NCI-H1436 treated with DMSO at 0.1 percent for 48 hours (cell line): Measurements from ENCODE around the gene KLF18.
"Not testable (repeated sequence)": the region's sequence is repeated elsewhere in the genome, so short reads cannot be mapped to it uniquely, and the experiment has no call there.

ENCODE experiments used
- DNase-seq: peaks from one replicate; lab custom pipeline; 2025; lab: John Stamatoyannopoulos, UW

KLF18 gene

DNA sequence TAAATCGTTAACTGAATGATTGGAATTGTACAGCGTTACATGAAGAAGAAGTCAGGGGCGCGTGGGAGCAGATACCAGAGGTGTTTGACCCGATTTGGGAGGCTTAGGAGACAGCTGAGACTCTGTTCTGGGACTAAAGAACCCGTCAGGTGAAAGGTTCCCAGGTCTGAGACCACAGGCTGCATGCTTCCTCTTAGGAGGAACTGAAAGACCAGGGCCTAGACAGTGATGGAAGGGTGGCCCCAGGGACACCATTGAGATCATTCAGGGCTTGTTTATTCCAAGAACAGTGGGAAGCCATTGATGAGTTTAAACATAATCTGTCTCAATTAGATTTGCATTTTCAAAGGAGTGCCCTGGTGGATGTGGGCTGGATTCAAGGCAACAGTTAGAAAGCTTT, 21.9 kb downstream of the KLF18 start:
- DNase-seq: no peak

DNA sequence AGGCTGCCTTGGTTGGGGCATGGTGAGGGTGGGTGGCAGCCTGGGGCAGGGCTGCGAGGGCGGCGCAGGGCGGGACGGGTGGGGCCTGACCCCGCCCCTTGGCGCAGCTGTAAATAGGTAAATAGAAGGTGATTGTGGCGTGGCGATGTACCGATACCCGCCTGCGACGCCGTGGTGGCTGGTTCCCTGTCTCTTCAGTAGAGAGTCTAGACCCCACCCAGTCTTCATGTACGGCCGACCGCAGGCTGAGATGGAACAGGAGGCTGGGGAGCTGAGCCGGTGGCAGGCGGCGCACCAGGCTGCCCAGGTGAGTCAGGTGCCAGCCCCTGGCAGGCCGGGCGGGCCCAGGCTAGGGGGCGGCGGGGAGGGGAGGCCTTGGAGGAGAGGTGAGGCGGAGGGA, 22.7 kb downstream of the KLF18 start, which contains the start of gene KLF17:
Gene KLF17 (plus strand): TSS at position 140 of the 400 bp plus-strand sequence. CDS start 87 bp downstream, at position 227.
- DNase-seq: no peak

DNA sequence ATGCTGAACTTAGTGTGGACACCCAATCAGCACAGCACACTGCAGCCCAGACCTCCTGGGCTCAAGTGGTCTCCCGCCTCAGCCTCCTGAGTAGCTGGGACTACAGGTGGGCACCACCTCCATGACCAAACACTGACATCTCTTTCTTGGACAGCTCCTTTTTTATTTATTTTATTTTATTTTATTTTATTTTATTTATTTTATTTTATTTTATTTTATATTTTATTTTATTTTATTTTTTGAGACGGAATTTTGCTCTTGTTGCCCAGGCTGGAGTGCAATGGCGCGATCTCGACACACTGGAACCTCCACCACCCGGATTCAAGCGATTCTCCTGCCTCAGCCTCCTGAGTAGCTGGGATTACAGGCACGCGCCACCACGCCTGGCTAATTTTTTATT, 24.2 kb downstream of the KLF18 start:
- not testable (repeated sequence) for DNase-seq

DNA sequence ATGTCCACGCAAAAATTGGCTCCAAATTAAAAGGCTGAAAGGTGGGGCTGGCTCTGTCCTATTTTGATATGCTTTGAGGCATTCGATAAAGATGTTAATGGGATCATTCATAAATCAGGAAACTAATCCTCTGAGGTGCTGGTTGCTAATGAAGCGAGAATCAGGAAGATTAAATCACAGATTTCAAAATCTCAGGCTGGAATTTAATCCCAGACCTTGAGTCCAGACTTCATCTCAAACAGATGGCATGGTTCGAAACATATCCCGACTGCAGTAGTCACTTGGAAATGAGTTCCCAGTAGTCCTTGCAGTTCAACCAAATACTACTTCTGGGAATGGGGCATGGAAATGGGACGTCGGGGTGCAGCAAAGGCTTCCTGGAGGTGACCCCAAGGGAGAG, 27.3 kb downstream of the KLF18 start:
- DNase-seq: no peak

DNA sequence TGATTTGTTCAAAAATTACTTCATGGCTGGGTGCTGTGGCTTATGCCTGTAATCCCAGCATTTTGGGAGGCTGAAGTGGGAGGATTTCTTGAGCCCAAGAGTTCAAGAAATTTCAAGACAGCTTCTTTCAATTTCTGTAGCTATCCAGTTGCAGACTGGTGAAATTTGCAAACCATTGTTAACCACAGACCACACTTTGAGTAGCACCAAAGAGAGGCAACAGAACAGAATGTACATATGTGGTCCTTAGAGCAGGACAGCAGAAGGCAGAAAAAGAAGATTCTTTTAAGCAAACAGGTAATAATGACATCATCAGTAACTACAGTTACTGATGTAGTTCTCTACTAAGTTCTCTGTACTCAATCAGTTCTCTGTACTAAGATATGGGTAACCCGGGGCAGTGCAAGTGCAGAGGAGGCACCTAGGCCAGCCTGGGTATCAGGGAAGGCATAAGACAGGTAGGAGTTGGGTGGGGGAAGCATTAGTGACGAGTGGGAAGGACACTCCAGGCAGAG, 28.3 kb downstream of the KLF18 start:
- no peak for DNase-seq

DNA sequence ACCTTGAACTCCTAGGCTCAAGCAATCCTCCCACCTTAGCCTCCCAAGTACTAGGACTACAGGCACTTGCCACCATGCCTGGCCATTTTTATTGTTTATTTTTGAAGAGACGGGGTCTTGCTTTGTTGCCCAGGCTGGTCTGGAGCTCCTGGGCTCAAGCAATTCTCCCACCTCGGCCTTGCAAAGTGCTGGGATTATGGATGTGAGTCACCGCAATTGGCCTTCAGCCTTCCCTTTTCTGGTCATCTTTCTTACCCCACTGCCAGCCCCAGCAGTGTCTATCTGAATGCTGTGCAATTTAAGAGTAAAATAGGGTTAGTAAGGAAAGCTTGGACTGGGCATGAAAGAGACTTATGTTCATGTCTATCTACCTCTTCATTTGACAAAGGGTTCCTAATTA, 28.9 kb downstream of the KLF18 start:
- no peak for DNase-seq

DNA sequence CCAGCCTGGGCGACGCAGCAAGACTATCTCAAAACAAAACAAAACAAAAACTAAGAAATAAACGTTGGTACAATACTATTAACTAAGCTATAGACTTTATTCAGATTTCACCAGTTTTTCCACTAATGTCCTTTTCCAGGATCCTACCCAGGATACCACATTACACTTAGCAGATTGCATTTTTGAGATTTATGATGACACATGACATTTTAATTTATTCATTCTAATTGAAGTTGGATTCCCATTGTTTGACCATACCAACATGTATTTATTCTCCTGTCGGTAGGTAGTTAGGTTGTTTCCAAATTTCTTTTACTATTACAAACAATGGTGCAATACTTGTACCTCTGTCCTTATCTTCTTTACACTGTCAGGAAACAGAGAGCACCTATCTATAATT, 29.6 kb downstream of the KLF18 start:
- no peak for DNase-seq

DNA sequence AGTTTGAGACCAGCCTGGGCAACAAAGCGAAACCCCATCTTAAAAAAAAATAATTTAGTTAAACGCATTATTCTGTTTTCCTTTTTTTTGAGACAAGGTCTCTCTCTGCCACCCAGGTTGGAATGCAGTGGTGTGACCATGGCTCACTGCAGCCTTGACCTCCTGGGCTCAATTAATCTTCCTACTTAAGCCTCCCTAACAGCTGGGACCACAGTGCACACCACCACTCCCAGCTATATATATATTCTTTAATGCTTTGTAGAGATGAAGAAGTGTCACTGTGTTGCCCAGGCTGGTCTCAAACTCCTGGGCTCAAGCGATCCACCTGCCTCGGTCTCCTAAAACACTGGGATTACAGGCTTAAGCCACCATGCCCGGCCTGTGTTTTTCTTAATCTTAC, 30.5 kb downstream of the KLF18 start:
- DNase-seq: no peak

DNA sequence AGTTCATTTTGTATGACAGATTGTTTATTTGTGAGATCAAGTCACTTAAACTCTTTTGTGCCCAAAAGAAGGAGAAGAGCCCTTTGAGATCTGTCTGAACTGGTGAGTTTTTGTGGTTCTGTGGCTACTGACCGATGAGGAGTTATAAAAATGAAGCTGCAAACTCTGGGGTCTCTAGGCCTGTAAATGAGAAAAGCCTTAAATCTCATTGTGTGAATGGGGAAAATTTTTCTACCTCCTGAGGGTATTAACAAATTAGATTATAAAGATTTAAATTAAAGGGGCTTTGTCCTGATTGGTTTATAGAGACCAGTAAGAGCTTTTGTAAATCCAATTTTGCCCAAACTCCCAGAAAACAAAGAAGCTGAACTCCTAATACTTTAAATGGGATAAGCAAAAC, 32.5 kb downstream of the KLF18 start:
- no peak for DNase-seq

DNA sequence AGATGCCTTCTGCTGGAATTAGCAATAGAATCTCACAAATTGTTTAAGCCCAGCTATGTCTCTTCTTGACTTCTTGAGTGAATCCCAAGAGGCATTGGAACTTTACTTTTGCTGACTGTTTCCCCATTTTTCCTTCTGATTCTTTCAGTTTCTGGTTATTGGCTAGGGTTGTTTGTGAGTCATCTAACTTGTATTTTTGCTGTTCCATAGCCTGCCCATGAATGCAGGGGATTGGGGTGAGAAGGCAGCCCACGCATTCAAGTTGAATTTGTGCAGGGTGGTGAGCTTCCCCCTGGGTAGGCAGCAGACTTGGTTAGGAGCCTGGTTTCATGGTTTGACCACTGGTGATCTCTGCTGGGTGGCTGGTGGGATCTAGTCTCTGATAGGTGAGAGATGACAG, 33.2 kb downstream of the KLF18 start:
- no peak for DNase-seq

DNA sequence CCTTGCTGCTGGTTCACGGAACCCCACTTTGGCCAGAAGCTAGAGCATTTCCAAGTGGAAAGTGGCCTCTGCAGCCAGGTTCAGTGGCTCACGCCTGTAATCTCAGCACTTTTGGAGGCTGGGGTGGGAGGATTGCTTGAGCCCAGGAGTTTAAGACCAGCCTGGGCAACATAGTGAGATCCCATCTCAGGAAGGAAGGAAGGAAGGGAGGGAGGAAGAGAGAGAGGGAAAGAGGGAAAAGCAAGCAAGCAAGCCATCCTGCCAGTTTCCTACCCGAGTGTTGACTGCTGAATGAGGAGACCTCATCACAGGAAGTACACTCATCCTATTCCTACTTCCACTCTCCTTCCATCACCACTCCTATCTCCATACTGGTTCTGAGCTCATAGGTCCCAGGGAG, 35.6 kb downstream of the KLF18 start:
- no peak for DNase-seq

DNA sequence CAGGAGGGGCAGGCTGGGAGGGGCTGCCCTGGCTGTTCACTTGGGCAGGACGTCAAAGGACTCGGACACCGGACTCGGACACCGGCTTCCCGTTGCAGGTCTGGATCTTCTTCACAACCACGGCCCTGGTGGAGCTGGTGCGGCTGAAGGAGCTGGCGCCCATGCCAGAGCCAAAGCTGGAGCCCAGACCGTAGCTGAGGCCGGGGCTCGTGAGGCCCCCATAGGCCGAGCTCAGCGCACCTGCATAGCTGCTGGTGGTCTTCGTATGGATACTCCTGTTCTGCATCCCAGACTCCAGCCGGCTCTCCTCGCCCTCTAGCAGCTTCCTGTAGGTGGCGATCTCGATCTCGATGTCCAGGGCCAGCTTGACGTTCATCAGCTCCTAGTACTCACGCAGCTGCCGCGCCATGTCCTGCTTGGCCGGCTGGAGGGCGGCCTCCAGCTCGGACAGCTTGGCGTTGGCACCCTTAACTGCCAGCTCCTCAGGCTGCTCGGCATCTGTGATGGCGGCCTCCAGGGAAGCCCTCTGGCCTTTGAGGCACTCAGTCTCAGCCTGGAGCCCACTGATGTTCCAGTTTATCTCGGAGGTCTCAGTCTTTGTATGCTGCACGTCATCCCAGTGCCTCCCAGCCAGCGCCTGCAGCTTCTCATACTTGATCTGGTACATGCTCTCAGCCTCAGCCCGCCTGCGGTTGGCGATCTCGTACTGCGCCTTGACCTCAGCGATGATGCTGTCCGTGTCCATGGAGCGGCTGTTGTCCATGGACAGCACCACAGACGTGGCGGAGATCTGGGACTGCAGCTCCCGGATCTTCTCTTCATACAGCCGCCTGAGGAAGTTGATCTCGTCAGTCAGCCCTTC, 37.9 kb downstream of the KLF18 start:
- DNase-seq: no peak

DNA sequence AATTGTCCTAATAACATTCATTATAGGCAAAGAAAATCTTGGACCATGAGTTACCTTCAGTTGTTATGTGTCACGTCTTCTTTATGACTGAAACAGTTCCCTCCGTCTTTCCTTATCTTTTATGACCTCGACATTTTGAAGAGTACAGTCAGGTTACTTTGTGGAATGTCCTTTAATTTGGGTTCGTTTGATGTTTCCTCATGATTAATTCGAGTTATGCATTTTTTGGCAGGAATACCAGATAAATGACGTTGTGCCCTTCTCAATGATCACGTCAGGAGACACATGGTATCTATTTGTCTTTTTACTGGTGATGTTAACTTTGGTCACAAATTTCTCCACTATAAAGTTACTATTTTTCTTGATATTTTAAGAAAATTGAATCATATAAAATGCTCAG, 40.1 kb downstream of the KLF18 start:
- DNase-seq: no peak

DNA sequence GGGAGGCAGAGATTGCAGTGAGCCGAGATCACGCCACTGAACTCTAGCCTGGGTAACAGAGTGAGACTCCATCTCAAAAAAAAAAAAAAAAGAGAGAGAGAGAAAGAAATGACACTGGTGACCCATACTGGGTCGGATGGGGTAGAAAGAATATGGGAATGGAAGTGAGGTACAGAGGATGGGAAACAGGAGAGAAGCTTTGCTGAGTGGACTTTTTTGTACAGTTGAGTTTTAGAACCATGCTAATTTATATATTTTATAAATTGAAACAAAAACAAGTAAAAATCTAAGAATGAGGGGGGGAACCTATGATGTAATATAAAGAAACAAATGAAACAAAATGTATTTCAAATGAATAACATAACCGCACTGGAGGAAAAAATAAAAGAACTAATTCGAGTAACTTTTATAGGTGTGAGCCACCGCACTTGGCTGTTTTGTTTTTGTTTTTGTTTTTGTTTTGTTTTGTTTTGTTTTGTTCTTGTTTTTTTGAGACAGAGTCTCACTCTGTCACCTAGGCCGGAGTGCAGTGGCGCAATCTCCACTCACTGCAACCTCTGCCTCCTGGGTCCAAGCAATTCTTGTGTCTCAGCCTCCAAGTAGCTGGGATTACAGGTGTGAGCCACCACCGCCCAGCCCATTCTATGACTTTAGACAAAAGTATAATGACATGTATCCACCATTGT, 41.1 kb downstream of the KLF18 start:
- no peak for DNase-seq

DNA sequence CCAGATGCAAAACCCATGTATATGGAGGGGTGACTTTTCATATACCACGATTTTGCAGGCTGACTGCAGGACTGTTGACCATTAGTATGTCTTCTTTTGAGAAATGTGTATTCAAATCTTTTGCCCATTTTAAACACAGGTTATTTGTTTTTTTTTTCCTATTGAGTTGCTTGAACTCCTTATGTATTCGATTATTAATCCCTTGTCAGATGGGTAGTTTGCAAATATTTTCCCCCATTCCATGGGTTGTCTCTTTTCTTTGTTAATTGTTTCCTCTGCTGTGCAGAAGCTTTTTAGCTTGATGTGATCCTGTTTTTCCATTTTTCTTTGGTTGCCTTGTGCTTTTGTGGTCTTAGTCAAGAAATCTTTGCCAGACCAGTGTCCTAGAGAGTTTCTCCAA, 47.4 kb downstream of the KLF18 start:
- no peak for DNase-seq

DNA sequence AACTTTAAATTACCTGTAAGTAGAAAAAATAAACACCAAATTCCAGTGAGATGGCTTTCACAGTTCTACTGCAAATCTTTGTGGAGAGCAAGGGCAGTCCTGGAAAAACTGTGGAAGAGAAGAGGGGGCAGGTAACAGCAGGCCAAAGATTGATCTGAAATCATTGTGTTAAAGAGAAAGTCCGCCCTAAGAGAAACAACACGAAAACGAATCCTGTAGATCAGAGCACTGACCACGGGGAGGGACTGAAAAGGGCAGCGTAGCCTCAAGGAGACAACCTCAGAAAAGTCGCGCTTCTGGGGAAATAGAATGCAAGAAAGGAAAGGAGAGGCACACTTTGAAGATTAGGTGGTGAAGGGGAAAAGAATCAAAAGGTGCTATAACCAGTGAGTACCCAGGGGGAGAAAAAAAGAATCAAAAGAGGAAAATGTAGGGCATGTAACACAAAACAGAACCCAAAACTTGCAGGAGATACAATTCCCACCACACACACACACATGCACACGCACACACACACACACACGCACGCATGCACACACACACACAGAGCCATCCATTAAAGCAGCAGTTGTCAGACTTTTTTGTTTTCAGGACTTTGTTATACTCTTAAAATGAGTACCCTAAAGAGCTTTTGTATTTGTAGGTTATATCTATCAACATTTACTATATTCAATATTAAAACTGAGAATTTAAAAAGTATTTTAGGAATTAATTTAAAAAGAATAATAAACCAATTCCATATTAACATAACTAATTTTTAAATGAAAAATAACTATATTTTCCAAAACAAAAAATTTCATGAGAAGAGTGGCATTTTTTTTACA, 50.8 kb downstream of the KLF18 start:
- DNase-seq: no peak

DNA sequence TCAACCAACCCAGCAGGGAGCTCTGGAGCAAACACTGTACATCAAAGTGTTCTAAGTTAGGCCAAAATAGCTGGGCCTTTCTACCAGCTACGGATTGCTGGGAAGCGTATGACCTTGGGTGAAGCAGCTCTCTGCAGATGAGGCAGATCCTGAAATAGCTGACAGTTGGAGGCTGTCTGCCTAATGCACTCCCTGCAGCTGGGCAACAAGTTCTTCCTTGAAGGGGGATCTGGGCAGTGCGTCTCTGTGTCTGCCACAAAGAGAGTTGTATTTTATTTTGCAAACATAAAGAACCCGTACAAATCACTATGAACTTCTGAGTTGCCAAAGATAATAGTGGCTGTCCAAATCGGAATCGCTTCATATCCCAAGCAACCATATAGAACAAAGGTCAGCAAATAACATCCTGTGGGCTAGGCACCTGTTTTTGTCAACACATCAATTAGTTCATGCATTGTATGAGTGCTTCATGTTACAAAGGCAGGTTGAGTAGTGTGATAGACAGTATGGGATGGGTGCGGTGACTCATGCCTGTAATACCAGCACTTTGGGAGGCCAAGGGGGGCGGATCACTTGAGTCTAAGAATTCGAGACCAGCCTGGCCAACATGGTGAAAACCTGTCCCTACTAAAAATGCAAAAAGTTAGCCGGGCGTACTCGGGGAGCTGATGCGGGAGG, 51.9 kb downstream of the KLF18 start:
- no peak for DNase-seq
